ENCODE data around the gene PDE7B. TPM values are rescaled to one million over a fixed set of nuclear protein-coding genes. Genes with fewer than 3 reads are reported as not detected.

PDE7B gene
- total RNA-seq, 1 experiment from 2014 or later = not detected

DNA sequence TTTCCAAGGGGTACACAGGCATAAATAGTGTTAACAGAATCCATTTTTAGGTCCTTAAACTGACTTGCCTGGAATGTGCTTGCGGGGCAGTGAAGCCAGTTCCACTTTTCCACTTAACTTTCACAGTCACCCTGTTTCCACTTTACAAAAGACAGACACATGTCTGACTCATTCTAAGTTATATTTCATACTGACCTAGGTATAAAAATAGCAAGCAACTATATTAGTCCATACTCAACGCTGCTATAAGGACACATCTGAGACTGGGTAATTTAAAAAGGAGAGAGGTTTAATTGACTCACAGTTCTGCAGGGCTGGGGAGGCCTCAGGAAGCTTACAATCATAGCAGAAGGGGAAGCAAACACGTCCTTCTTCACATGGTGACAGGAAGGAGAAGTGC is 310.4 kb downstream of the PDE7B start:
- Histone ChIP-seq H3F3A (ENCODE audit: low read length, unreplicated experiment) (no peaks in the 10 kb centered on the region), H3K36me3 (ENCODE audit: low read depth, low read length) (no peaks in the 10 kb centered on the region), H3K4me1 (ENCODE audit: insufficient read depth, low read length) (no peaks in the 10 kb centered on the region), H3K27ac (ENCODE audit: low read length) (no peak overlapping the region), H3K9me3 (ENCODE audit: low read length) (no peaks in the 10 kb centered on the region), H3K9me2 (replicated peaks; ENCODE audit: low read length) (no peaks in the 10 kb centered on the region), H3K9ac (ENCODE audit: low read length) (no peak overlapping the region), H2AFZ (ENCODE audit: low read length) (no peak overlapping the region), H4K20me1 (ENCODE audit: low read length) (no peaks in the 10 kb centered on the region), H3K27me3 (ENCODE audit: low read length) (no peaks in the 10 kb centered on the region), H3K4me3 (ENCODE audit: low read length) (no peak overlapping the region), H3K79me2 (ENCODE audit: low read length) (no peaks in the 10 kb centered on the region), H3K4me2 (ENCODE audit: low read length) (no peak overlapping the region)
- BruUV-seq (replicated peaks) = no TSS peak
- CTCF ChIA-PET = no interaction called here
- POLR2A ChIA-PET (ENCODE audit: unreplicated experiment) = no interaction called here
- TF ChIP-seq EZH2 (IDR thresholded peaks at IDR 0.05; ENCODE audit: low read length, unreplicated experiment) (no peak), EZH2phosphoT487 (IDR thresholded peaks at IDR 0.05; ENCODE audit: borderline replicate concordance, low read length) (no peak)
- TF ChIP-seq, protein P1, sequence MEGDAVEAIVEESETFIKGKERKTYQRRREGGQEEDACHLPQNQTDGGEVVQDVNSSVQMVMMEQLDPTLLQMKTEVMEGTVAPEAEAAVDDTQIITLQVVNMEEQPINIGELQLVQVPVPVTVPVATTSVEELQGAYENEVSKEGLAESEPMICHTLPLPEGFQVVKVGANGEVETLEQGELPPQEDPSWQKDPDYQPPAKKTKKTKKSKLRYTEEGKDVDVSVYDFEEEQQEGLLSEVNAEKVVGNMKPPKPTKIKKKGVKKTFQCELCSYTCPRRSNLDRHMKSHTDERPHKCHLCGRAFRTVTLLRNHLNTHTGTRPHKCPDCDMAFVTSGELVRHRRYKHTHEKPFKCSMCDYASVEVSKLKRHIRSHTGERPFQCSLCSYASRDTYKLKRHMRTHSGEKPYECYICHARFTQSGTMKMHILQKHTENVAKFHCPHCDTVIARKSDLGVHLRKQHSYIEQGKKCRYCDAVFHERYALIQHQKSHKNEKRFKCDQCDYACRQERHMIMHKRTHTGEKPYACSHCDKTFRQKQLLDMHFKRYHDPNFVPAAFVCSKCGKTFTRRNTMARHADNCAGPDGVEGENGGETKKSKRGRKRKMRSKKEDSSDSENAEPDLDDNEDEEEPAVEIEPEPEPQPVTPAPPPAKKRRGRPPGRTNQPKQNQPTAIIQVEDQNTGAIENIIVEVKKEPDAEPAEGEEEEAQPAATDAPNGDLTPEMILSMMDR (conservative IDR thresholded peaks at IDR 0.05; ENCODE audit: low read depth, low read length) = no peak
- ATAC-seq (no peak), DNase-seq (no peak)
- intact Hi-C loops (cut with micrococcal nuclease) = no loop called here

DNA sequence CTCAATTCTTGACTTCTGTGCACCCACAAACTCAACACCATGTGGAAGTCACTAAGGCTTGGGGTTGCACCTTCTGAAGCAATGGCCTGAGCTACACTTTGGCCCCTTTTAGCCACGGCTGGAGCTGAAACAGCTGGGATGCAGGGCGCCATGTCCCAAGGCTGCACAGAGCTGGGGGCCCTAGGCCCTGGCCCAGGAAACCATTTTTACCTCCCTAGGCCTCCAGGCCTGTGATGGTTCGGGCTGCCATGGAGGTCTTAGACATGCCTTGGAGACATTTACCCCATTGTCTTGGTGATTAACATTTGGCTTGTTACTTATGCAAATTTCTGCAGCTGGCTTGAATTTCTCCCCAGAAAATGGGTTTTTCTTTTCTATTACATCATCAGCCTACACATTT is 311.8 kb downstream of the PDE7B start:
- no peak overlapping the region for H3K4me2 ChIP-seq (ENCODE audit: low read length)
- H3K36me3 ChIP-seq (ENCODE audit: low read depth, low read length) = no peaks in the 10 kb centered on the region
- ChIA-PET CTCF (no interaction called here), POLR2A (ENCODE audit: unreplicated experiment) (no interaction called here)
- intact Hi-C loops (cut with micrococcal nuclease) = no loop called here
- no peaks in the 10 kb centered on the region for H3K4me1 ChIP-seq (ENCODE audit: insufficient read depth, low read length)
- no peaks in the 10 kb centered on the region for H3K9me3 ChIP-seq (ENCODE audit: low read length)
- no peak overlapping the region for H3K9ac ChIP-seq (ENCODE audit: low read length)
- no peak overlapping the region for H3K27ac ChIP-seq (ENCODE audit: low read length)
- H3K79me2 ChIP-seq (ENCODE audit: low read length) = no peaks in the 10 kb centered on the region
- TF ChIP-seq, protein P1 (conservative IDR thresholded peaks at IDR 0.05; ENCODE audit: low read depth, low read length) = no peak
- TF ChIP-seq EZH2phosphoT487 (IDR thresholded peaks at IDR 0.05; ENCODE audit: borderline replicate concordance, low read length) = no peak
- TF ChIP-seq EZH2 (IDR thresholded peaks at IDR 0.05; ENCODE audit: low read length, unreplicated experiment) = no peak
- ATAC-seq = no peak
- no peaks in the 10 kb centered on the region for H3F3A ChIP-seq (ENCODE audit: low read length, unreplicated experiment)
- no peaks in the 10 kb centered on the region for H4K20me1 ChIP-seq (ENCODE audit: low read length)
- no peak for DNase-seq
- H3K4me3 ChIP-seq (ENCODE audit: low read length) = no peak overlapping the region
- no peaks in the 10 kb centered on the region for H3K9me2 ChIP-seq (replicated peaks; ENCODE audit: low read length)
- BruUV-seq (replicated peaks) = no TSS peak
- H3K27me3 ChIP-seq (ENCODE audit: low read length) = no peaks in the 10 kb centered on the region
- H2AFZ ChIP-seq (ENCODE audit: low read length) = no peak overlapping the region

DNA sequence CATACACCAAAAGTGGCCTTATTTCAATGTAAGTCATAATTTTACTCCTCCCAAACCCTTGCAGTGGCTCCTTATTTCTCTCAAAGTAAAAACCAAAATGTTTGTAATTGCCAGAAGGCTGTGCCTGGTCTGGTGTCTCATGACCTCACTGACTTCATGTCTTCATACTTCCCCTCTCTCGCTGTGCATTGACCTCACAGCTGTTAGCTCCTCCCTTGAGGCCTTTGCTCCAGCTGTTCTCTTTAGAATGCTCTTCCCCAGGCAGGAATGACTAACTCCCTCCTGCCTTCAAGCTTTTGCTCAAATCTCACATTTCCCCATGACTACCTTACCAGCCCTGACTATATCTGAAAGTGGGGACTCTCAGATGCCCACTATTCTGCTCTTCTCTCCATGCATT is 315.3 kb downstream of the PDE7B start:
- ATAC-seq = no peak
- H2AFZ ChIP-seq (ENCODE audit: low read length) = no peak overlapping the region
- no peaks in the 10 kb centered on the region for H3K9me2 ChIP-seq (replicated peaks; ENCODE audit: low read length)
- H3K9ac ChIP-seq (ENCODE audit: low read length) = no peak overlapping the region
- no peaks in the 10 kb centered on the region for H3K9me3 ChIP-seq (ENCODE audit: low read length)
- DNase-seq = no peak
- H3K79me2 ChIP-seq (ENCODE audit: low read length) = no peaks in the 10 kb centered on the region
- H3K27me3 ChIP-seq (ENCODE audit: low read length) = no peaks in the 10 kb centered on the region
- no peaks in the 10 kb centered on the region for H3K4me1 ChIP-seq (ENCODE audit: insufficient read depth, low read length)
- intact Hi-C loops (cut with micrococcal nuclease) = no loop called here
- no peak for TF ChIP-seq EZH2 (IDR thresholded peaks at IDR 0.05; ENCODE audit: low read length, unreplicated experiment)
- TF ChIP-seq, protein P1 (conservative IDR thresholded peaks at IDR 0.05; ENCODE audit: low read depth, low read length) = no peak
- TF ChIP-seq EZH2phosphoT487 (IDR thresholded peaks at IDR 0.05; ENCODE audit: borderline replicate concordance, low read length) = no peak
- no peaks in the 10 kb centered on the region for H3K36me3 ChIP-seq (ENCODE audit: low read depth, low read length)
- H3K4me2 ChIP-seq (ENCODE audit: low read length) = no peak overlapping the region
- no TSS peak for BruUV-seq (replicated peaks)
- no peak overlapping the region for H3K27ac ChIP-seq (ENCODE audit: low read length)
- ChIA-PET CTCF (no interaction called here), POLR2A (ENCODE audit: unreplicated experiment) (no interaction called here)
- no peak overlapping the region for H3K4me3 ChIP-seq (ENCODE audit: low read length)
- no peaks in the 10 kb centered on the region for H3F3A ChIP-seq (ENCODE audit: low read length, unreplicated experiment)
- H4K20me1 ChIP-seq (ENCODE audit: low read length) = no peaks in the 10 kb centered on the region
